HFF-Myc (cell line): ENCODE data around the gene TAF7L.
A peak's percentile ranks its signal among the peaks of the same experiment; 100 is the strongest.

ENCODE experiments used
- DNase-seq: peaks from one replicate; pipeline ENCODE4 v3.0.0-alpha.2; 2011; ENCODE audit warnings: low read depth; ENCODE audit errors: extremely low read depth
- H3K4me3 ChIP-seq: replicated peaks from 2 replicates; pipeline ENCODE4 v1.5.1; 2011; ENCODE audit warnings: low read depth, mild to moderate bottlenecking, control low read depth, low read length
- CTCF ChIP-seq: IDR thresholded peaks from 2 replicates; pipeline ENCODE4 v1.5.1; 2012; ENCODE audit warnings: mild to moderate bottlenecking, low read depth, low read length, control low read depth; ENCODE audit errors: missing control alignments

TAF7L gene

DNA sequence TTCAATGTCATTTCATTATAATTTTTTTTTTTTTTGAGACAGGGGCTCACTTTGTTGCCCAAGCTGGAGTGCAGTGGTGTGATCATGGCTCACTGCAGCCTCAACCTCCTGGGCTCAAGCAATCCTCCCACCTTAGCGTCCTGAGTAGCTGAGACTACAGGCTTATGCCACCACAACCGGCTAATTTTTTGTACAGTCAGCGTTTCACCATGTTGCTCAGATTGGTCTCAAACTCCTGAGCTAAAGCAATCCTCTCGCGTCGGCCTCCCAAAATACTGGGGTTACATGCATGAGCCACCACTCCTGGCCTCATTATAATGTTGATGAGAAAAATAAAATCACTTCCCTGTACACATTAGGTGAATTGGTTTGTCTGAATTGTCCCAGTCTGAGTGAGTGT is 16.9 kb downstream of the TAF7L start:
- no peak for DNase-seq
- no peak overlapping the region for H3K4me3 ChIP-seq
- no peak for TF ChIP-seq CTCF

DNA sequence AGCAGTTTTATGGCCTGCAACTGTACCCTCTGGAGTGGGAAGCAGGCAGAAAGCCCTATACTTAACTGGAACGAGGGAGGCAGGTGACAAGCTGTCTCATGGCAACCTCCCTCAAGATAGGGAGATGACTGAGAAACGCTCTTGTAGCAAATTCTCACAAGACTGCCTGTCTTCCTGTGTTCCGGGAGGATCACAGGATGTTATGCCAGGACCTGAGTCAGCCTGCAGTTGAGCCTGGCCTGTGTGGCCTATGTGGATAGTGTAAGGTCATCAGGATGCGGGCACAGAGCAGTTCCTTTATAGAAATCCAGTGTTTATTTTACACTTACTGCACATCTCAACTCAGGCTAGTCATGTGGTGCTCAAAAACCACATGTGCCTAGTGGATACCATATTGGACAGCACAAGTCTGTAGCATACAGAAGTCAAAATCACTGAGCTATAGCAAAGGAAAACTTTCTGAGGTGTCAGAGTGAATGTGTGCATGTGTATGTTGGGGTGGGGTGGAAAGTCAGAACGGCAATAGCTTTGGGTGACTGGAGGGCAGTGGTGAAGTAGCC is 25.2 kb downstream of the TAF7L start:
- peak; percentile 5 for DNase-seq
- no peak overlapping the region for H3K4me3 ChIP-seq
- no peak for TF ChIP-seq CTCF

GRCh38 chrX:101263766-101264165 is 27.4 kb downstream of the TAF7L start:
- no peak overlapping the region for H3K4me3 ChIP-seq
- TF ChIP-seq CTCF, result no peak
- no peak for DNase-seq

- TF ChIP-seq CTCF, result no peak
- no peak overlapping the region for H3K4me3 ChIP-seq
- DNase-seq, result no peak
These were observed 28.5 kb downstream of the TAF7L start for GRCh38 chrX:101262590-101262989.

DNA sequence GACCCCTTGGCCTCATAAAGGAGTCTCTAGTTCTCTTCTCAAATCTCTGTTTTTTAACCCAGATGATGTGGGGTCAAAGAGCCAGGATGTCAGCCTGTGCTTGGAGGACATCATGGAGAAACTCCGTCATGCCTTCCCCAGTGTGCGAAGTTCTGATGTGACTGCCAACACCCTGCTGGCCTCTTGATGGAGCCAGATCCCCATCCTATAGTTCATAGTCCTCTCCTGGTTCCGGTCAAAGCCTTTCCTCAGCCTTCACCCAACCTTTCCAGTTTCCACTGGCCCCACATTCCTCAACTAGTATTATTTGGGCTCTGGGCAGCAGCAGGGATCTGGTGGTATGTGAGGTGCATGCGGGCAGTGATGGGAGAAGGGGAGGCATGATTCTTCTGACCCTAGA is 30.7 kb downstream of the TAF7L start:
- H3K4me3 ChIP-seq, result no peak overlapping the region
- peak; percentile 27 for TF ChIP-seq CTCF
- no peak for DNase-seq

GRCh38 chrX:101258259-101258581 is 32.9 kb downstream of the TAF7L start:
- DNase-seq, result no peak
- TF ChIP-seq CTCF, result no peak
- no peak overlapping the region for H3K4me3 ChIP-seq
